GM13977 (cell line): ENCODE measurements around the gene HSPB1.
A peak's percentile ranks its signal among the peaks of the same experiment; 100 is the strongest.
"Not testable (repeated sequence)": the region's sequence is repeated elsewhere in the genome, so short reads cannot be mapped to it uniquely, and the experiment has no call there.

Source experiments
- DNase-seq: peaks from one replicate; pipeline ENCODE4 v3.0.0; 2012; ENCODE audit warnings: low spot score
- in situ Hi-C: fragments of 300-500 bp; cut with MboI; formaldehyde crosslinking; loops from one replicate; pipeline ENCODE4 v1.12.0; 2022; ENCODE audit warnings: low sequenced_read_pairs, low pct_unique_long_range_greater_than_20kb, mixed read lengths, inconsistent platforms; ENCODE audit not compliant: unreplicated experiment
- TF ChIP-seq, protein P1 (sequence below): IDR thresholded peaks from 2 replicates; pipeline ENCODE4 v1.5.1; 2012; ENCODE audit warnings: mild to moderate bottlenecking, control low read depth; ENCODE audit not compliant: insufficient read depth; ENCODE audit errors: extremely low read depth, missing control alignments

The HSPB1 gene

DNA sequence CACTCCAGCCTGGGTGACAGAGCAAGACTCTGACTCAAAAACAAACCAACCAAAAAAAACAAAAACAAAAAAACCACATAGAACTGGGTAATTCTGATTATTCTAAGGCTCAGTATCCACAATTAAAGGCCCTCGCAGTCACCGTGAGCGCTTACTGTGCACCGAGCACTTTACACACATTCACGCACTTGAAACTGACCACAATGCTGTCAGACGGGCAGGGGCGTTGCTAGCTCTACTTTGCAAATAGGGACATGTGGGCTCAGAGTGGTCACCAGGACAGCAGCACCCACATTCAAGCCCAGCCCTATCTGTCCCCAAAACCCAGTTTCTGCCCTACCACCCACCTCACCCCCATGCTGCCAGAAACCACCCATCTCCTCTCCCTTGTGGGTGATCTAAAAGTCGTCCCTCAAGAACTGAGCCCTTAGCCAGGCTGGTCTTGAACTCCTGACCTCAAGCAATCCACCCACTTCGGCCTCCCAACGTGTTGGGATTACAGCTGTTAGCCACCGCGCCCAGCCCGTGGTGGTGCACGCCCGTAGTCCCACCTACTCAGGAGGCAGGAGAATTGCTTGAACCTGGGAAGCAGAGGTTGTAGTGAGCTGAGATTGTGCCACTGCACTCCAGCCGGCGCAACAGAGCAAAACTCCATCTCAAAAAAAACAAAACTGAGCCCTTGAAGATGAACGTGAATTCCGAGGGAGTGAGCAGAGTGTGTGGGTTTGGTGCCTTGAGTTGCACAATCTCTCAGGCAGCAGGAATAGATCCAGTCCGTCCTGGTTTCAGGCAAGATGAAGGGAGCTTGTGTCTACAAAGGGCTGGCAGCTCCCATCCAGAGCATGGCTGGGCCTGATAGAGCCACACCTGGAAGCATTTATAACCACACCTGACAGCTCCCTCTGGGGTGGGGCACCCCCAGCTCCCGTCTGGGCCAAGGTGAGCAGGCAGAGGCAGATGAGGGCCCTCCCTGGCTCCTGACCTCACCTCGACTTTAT is 5.4 kb upstream of the HSPB1 start:
- DNase-seq, result no peak
- TF ChIP-seq, protein P1, sequence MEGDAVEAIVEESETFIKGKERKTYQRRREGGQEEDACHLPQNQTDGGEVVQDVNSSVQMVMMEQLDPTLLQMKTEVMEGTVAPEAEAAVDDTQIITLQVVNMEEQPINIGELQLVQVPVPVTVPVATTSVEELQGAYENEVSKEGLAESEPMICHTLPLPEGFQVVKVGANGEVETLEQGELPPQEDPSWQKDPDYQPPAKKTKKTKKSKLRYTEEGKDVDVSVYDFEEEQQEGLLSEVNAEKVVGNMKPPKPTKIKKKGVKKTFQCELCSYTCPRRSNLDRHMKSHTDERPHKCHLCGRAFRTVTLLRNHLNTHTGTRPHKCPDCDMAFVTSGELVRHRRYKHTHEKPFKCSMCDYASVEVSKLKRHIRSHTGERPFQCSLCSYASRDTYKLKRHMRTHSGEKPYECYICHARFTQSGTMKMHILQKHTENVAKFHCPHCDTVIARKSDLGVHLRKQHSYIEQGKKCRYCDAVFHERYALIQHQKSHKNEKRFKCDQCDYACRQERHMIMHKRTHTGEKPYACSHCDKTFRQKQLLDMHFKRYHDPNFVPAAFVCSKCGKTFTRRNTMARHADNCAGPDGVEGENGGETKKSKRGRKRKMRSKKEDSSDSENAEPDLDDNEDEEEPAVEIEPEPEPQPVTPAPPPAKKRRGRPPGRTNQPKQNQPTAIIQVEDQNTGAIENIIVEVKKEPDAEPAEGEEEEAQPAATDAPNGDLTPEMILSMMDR, result no peak
- in situ Hi-C loops, result no loop called here

DNA sequence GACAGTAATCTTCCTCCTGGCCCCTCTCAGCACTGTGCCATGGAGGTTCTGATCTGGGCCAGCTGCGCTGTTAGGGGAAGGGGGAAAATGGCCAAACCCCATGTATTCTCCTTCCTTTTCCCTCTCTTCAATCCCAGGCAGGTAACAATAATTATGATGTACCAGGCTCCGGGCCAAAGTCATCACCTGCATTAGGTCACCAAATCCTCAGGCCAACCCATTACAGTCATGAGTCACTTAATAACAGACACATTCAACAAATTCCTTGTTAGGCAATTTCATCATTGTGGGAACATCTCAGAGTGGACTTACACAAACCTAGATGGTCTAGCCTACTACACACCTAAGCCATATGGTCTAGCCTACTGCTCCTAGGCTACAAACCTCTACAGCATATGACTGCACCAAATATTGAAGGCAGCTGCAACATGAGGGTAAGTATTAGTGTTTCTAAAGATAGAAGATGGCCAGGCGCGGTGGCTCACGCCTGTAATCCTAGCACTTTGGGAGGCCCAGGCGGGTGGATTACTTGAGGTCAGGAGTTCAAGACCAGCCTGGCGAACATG is 2.2 kb upstream of the HSPB1 start:
- TF ChIP-seq, protein P1, result no peak
- no peak for DNase-seq
- in situ Hi-C loops, result no loop called here

- TF ChIP-seq, protein P1, result no peak
- DNase-seq, result no peak
- in situ Hi-C loops, result no loop called here
Measured at GRCh38 chr7:76301000-76301399, 1.5 kb upstream of the HSPB1 start.

GRCh38 chr7:76303202-76304147 is 1.0 kb downstream of the HSPB1 start:
- in situ Hi-C loops, result no loop called here
- DNase-seq, result peak; percentile 86

DNA sequence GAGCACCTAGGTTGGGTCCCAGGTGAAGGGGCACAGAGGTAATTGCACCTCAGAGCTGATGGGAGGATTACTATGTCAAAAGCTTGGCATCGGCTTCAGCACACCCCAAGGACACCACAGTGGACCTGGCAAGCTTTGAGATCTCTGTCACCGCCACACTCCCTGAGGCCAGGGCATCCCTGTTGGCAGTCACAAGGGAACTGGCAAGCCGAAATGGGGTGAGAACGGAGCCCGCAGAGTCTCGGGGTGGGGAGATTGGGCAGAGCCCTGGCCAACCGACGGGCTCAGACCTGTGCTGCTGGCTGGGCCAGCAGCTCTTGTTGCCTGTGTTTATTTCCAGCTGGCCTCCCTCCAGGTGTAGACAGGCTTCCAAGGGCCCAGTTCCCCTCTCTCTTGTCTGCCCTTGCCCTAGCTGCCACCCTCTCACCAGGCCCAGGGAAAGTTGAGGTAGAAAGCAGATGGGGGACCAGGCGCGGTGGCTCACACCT is 2.5 kb downstream of the HSPB1 start:
- TF ChIP-seq, protein P1, result no peak
- in situ Hi-C loops, result no loop called here
- DNase-seq, result no peak

More at GRCh38 chr7:76303202-76304147, 1.0 kb downstream of the HSPB1 start:
- TF ChIP-seq, protein P1, result no peak

DNA sequence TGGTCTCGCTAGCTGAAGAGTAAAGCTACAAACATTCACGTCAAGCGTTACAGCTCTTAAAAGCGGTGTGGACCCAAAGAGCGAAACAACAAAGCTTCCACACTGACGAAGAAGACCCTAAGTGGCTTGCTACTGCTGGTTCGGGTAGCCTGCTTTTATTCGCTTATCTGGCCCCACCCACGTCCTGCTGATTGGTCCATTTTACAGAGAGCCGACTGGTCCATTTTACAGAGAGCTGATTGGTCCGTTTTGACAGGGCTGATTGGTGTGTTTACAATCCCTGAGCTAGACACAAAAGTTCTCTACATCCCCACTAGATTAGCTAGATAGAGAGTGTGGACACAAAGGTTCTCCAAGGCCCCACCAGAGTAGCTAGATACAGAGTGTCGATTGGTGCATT is 6.4 kb downstream of the HSPB1 start:
- in situ Hi-C loops, DNase-seq: not testable (repeated sequence)

DNA sequence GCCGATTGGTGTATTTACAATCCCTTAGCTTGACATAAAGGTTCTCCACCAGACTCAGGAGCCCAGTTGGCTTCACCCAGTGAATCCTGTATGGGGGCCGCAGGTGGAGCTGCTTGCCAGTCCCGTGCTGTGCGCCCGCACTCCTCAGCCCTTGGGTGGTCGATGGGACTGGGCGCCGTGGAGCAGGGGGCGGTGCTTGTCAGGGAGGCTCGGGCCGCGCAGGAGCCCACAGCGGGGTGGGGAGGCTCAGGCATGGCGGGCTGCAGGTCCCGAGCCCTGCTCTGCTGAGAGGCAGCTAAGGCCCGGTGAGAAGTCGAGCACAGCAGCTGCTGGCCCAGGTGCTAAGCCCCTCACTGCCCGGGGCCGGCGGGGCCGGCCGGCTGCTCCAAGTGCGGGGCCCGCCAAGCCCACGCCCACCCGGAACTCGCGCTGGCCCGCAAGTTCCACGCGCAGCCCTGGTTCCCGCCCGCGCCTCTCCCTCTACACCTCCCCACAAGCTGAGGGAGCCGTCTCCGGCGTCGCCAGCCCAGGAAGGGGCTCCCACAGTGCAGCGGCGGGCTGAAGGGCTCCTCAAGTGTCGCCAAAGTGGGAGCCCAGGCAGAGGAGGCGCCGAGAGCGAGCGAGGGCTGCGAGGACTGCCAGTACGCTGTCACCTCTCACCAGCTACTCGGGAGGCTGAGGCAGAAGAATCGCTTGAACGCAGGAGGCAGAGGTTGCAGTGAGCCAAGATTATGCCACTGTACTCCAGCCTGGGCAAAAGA is 7.0 kb downstream of the HSPB1 start:
- DNase-seq, in situ Hi-C loops: not testable (repeated sequence)
